AG09309 (cell line): Measurements from ENCODE around the gene WNT9A.
A peak's percentile ranks its signal among the peaks of the same experiment; 100 is the strongest.

ENCODE experiments used
- DNase-seq: peaks from one replicate; pipeline ENCODE4 v3.0.0-alpha.2; 2010; ENCODE audit warnings: low read depth
- H3K4me3 ChIP-seq: 2 replicates; pipeline ENCODE4 v1.5.1; 2011; ENCODE audit warnings: mild to moderate bottlenecking, low read depth, low read length, moderate library complexity; ENCODE audit not compliant: control insufficient read depth
- TF ChIP-seq, protein P1 (sequence below): IDR thresholded peaks from 2 replicates; pipeline ENCODE4 v1.5.1; 2011; ENCODE audit warnings: mild to moderate bottlenecking, low read depth, low read length, inconsistent platforms; ENCODE audit not compliant: insufficient read depth, control insufficient read depth; ENCODE audit errors: missing control alignments

The WNT9A gene

DNA sequence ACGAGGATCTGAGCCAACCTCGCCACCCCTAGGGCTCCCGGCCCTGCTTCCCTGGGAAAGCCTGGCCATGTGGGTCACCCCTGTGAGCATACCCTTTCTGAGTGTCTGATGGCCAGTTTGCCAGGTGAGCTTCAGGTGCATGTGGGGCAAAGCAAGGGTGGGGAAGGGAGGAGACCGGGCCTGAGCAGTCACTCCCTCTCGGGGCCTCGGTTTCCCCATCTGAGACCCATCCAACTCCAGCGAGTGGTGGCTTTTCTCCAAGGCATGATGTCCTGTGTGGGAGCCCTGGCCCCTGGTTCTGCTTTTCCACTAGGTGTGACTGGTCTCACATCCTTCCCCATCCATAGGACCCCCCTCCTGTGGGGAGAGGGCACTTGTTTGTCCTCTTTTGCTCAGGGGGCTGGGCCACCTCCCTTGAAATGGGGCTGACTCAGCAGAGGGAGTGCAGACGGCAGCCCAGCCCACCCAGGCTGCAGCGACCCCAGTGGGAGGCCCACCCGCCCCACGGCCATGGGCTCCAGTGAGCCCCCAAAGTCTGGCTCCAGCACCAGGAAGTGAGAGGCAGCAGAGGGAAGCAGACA lies 1.7 kb upstream of the WNT9A start:
- DNase-seq, result no peak
- TF ChIP-seq, protein P1, sequence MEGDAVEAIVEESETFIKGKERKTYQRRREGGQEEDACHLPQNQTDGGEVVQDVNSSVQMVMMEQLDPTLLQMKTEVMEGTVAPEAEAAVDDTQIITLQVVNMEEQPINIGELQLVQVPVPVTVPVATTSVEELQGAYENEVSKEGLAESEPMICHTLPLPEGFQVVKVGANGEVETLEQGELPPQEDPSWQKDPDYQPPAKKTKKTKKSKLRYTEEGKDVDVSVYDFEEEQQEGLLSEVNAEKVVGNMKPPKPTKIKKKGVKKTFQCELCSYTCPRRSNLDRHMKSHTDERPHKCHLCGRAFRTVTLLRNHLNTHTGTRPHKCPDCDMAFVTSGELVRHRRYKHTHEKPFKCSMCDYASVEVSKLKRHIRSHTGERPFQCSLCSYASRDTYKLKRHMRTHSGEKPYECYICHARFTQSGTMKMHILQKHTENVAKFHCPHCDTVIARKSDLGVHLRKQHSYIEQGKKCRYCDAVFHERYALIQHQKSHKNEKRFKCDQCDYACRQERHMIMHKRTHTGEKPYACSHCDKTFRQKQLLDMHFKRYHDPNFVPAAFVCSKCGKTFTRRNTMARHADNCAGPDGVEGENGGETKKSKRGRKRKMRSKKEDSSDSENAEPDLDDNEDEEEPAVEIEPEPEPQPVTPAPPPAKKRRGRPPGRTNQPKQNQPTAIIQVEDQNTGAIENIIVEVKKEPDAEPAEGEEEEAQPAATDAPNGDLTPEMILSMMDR, result no peak
- H3K4me3 ChIP-seq, result no peak overlapping the region

DNA sequence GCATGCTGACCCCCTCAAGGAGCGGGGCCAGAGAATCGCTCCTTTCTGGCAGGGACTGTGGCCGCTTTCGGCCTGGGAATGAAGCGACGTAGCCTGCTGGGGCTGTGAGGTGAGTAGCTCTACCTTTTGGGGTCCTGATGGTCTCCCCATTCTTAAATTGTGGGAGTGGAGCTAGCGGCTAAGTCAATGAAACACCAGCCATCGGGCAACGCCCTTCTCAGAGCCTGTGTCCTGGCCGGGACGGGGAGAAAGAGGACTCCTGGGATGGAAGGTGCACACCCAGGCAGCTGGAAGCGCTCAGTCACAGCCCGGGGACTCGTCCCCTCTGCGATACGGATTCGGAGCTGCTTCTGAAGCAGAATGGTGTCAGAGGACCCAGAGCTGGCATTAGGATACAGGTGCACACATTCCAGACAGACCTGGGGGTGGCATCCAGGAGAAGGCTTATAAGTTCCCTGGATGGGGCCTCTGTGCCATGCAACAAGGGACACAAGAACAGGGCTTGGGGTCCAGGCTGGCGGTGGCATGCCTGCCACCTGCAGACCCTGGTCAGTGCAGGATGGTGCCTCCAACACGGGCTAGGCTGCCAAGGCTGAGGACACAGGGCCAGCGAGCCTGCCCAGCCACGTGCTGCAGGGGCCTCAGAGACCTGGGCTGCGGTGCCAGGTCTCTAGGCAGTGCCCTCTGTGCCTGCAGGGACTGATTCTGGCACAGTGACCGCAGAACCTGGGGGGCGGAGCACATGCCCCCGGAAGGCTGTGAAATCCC lies 945 bp upstream of the WNT9A start:
- TF ChIP-seq, protein P1, result no peak
- H3K4me3 ChIP-seq, result peak overlapping the region; percentile 50
- no peak for DNase-seq

DNA sequence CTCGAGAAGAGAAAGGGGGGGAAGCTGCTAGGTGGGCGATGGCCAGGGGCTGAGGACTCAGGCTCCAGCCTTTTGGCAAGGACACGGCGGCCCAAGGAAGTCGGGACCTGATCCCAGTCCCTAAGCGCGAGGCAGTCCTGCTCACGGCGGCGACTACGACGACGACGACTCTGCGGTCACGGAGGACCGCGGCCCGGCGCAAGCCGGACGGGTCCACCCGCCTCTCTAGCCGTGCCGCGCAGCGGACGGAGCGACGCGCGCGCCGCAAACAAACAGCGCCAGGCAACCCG lies 401 bp downstream of the WNT9A start:
- no peak for DNase-seq

DNA sequence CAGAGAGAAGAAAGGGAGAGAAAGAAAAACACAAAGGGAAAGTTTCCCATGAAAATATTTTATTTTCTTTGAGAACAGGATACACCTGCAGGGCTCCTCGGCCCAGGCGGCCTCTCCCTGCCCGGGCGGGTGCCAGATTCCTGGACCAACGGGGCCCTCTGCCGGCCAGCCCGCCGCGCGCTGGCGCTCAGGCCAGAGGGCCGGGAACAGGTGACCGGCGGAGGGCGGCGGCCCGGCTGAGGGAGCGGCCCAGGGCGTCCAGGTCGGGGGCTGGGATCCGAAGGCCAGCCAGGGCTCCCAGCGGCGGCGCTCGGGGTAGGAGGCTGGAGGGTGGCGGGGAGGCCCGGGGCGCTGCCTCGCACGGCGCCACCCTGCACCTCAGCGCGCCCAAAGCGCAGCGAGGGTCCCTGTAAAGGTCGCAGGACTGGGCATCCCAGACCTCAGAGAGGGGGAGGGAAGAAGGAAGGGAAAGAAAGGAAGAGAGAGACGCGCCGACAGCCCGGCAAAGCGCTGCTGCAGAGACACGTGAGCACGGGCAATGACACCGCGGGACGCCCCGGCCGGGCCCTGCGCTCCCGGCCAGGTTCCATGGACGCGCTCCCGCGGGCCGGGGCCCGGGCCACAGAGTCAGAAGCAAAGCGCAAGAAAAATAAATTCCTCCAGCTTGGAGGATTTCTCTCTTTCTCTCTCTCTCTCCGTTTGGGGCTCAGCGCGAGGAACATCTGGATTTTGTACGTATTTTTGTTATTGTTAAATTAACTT lies 927 bp downstream of the WNT9A start:
- peak; percentile 13 for DNase-seq
- peak overlapping the region; percentile 11 for H3K4me3 ChIP-seq
- TF ChIP-seq, protein P1, result peak; percentile 49

More for the DNA sequence above, 401 bp downstream of the WNT9A start:
- TF ChIP-seq, protein P1, result no peak
- H3K4me3 ChIP-seq, result peak overlapping the region; percentile 6

DNA sequence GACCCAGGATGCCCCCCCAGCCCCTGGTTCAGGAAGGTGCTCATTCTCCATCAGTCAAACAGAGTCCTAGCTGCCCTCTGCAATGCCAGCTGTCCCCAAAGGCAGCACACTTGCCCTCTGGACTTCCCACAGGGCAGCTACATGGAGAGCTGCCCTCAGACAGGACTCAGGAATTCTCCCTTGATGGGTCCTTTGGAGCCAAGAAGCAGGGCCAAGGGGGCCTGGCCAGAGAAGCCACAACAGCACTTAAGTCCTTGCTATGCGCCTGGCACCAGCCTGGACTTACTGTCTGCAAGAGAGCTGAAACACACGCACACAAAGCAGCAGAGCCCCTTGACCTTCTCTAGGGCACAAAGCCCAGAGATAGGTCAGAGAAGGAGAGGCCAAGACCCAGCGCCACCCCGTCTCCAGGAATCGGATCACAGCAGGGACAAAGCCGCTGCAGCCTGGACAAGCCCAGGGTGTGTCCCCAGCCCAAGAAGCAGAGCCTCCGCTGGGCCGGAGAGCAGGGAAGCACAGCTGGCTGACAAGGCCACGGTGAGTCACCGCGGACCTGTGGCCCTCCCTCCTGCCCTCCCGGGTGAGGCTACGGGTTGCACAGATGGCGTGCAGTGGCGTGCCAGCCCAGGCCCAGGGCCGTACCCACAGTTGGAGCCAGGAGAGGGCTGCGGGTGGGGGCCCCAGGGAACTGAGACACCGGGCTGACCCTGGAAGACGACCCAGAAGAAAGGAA lies 1.7 kb downstream of the WNT9A start:
- peak; percentile 10 for DNase-seq
- H3K4me3 ChIP-seq, result peak overlapping the region; percentile 11
- TF ChIP-seq, protein P1, result no peak
